Stimulated activated CD4-positive, alpha-beta T cell treated with anti-CD3 and anti-CD28 coated beads, Interleukin-2, amount 100 ng/mL, for 4 hours (primary cell): ENCODE measurements around the gene PRSS38.
A peak's percentile ranks its signal among the peaks of the same experiment; 100 is the strongest.

Source experiments
- DNase-seq: peaks from one replicate; pipeline ENCODE4 v3.0.0-alpha.2; 2020; ENCODE audit warnings: low read depth

Gene PRSS38

GRCh38 chr1:227885648-227886502 is 70.4 kb downstream of the PRSS38 start:
- no peak for DNase-seq

GRCh38 chr1:227886503-227886961 is 71.1 kb downstream of the PRSS38 start:
- DNase-seq, result no peak

- peak; percentile 11 for DNase-seq
Measured at GRCh38 chr1:227886993-227887696, 71.7 kb downstream of the PRSS38 start.

- DNase-seq, result no peak
Measured at GRCh38 chr1:227887697-227888403, 72.4 kb downstream of the PRSS38 start.

GRCh38 chr1:227888404-227889046 is 73.0 kb downstream of the PRSS38 start:
- no peak for DNase-seq

GRCh38 chr1:227889047-227889862 is 73.8 kb downstream of the PRSS38 start:
- no peak for DNase-seq

GRCh38 chr1:227889863-227890405 is 74.5 kb downstream of the PRSS38 start:
- no peak for DNase-seq

GRCh38 chr1:227890451-227891222 is 75.2 kb downstream of the PRSS38 start:
- no peak for DNase-seq

GRCh38 chr1:227891223-227891954 is 75.9 kb downstream of the PRSS38 start:
- DNase-seq, result no peak

- DNase-seq, result no peak
Measured at GRCh38 chr1:227891955-227892488, 76.5 kb downstream of the PRSS38 start.

- DNase-seq, result no peak
Measured at GRCh38 chr1:227892489-227893299, 77.2 kb downstream of the PRSS38 start.

GRCh38 chr1:227893300-227893948 is 77.9 kb downstream of the PRSS38 start:
- DNase-seq, result no peak

- DNase-seq, result no peak
Measured at GRCh38 chr1:227893949-227894721, 78.7 kb downstream of the PRSS38 start.

GRCh38 chr1:227894831-227895451 is 79.5 kb downstream of the PRSS38 start:
- no peak for DNase-seq
